GM19025 (cell line): ENCODE data around the gene PRSS2.

ENCODE experiments used
- ATAC-seq: cut with Tn5 transposase; IDR thresholded peaks from one replicate; pipeline ENCODE4 v1.9.1; 2021; ENCODE audit warnings: mild to moderate bottlenecking, low read depth, moderate library complexity; ENCODE audit not compliant: unreplicated experiment

The PRSS2 gene

GRCh38 chr7:142800088-142800487 is 29.3 kb downstream of the PRSS2 start:
- ATAC-seq = no peak

GRCh38 chr7:142800699-142801260 is 30.0 kb downstream of the PRSS2 start:
- ATAC-seq = no peak

DNA sequence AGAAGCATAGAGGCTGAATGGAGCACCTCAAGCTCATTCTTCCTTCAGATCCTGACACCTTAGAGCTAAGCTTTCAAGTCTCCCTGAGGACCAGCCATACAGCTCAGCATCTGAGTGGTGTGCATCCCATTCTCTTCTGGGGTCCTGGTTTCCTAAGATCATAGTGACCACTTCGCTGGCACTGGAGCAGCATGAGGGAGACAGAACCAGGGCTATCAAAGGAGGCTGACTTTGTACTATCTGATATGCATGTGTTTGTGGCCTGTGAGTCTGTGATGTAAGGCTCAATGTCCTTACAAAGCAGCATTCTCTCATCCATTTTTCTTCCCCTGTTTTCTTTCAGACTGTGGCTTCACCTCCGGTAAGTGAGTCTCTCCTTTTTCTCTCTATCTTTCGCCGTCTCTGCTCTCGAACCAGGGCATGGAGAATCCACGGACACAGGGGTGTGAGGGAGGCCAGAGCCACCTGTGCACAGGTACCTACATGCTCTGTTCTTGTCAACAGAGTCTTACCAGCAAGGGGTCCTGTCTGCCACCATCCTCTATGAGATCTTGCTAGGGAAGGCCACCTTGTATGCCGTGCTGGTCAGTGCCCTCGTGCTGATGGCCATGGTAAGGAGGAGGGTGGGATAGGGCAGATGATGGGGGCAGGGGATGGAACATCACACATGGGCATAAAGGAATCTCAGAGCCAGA is 31.0 kb downstream of the PRSS2 start:
- no peak for ATAC-seq

- no peak for ATAC-seq
Measured at GRCh38 chr7:142802301-142802700, 31.5 kb downstream of the PRSS2 start.

- no peak for ATAC-seq
Measured at GRCh38 chr7:142803901-142804300, 33.1 kb downstream of the PRSS2 start.

DNA sequence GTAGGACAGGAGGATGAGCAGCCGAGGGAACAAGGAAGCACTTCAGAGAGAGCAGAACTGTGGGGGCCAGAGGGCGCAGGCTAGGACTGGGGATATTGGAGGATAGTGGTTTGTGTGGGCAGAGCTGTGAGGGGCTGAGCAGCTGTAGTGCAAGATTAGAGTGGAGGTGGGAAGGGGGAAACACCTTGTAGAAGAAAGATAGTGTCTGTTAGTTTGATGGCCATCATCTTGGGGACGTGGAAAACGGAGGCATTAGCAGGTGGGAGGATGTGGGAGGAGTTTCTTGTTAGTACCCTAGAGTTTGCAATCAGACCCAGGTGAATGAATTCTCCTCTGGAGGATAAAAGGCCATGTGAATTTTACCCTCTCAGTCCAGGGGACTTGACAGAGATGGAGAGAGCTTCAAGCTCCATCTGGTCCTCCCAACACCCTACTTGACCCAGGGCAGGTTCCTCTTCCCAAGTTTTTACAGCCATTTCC is 34.0 kb downstream of the PRSS2 start:
- no peak for ATAC-seq

- ATAC-seq = no peak
Measured at GRCh38 chr7:142805350-142806021, 34.7 kb downstream of the PRSS2 start.

GRCh38 chr7:142806022-142806356 is 35.2 kb downstream of the PRSS2 start:
- no peak for ATAC-seq

- no peak for ATAC-seq
Measured at GRCh38 chr7:142806957-142807356, 36.2 kb downstream of the PRSS2 start.

DNA sequence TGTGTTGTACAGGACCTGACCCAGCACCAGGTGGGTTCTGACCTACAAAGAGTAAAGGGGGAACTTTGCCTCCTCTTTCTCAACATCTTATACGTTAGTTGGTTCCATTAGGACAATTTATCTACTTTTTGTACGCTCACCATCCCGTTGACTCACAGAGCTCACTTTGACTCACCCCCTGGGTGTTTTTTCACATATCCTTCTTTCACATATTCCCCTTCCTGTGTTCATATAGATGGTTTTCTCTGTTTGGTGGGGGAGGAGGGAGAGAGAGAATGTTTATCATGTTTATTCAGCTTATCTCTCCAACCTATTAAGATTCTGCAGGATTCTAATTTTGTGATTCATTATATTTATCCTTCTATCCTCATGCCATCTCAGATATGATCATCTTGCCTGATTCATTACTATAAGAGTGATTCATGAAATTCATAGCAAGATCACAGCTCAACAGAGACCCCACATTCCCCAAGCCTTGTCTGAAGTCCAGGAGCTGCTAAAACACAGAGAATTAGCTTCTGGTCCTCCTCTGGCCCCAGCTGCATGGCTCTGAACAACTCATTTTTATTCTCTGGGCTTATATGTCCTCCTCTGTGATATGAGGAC is 37.2 kb downstream of the PRSS2 start:
- ATAC-seq = no peak

DNA sequence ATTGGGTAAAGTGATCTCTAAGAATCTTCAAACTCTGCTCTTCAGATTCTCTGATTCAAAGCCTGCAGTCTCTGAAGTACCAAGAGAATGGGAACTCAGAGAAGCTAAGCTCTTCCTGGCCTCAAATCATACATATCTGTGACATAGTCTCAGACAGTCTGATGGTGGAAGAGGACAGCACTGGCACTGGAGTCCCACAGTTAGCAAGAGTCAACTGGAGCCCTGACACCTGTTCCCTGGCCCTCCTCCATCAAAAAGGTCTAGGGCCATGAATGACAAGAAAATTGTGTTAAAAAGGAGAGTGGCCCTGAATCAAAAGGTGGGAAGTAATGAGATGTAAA is 37.7 kb downstream of the PRSS2 start:
- peak; percentile 18 for ATAC-seq

DNA sequence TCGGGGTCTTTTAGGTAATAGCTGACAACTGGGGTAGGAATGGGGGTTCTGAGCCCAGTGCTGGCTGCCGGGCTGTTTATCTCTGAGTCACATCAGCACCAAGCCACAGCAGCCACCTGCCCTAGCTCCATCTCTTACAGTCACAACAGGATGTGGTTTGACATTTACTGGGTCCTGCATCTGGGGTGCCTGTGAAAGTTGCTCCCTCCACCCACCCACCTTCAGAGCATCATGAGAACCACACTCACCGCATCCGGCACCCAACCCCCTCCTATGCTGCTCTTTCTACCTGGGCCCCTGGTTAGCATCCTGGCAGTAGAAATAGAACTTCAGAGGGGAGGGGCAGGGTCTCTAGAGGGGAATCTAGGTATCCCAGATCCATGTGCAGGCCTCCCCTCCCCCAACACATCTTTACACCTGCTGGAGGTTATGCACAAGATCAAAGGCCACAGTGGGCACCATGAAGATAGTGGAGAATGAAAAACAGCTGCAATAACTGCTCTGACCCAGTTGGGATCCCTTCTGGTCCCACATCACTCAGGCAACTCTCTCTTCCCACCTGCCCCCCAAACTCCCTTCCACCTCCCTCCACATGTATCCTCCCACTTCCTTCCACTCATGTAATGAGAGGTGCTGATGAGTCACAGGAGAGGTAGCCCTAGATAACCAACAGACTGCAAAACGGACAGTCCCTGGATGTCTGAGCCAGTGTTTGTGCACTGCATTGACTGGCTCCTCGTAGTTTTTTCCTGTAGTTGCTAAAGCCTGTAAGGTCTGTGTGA is 38.2 kb downstream of the PRSS2 start:
- ATAC-seq = peak; percentile 89

DNA sequence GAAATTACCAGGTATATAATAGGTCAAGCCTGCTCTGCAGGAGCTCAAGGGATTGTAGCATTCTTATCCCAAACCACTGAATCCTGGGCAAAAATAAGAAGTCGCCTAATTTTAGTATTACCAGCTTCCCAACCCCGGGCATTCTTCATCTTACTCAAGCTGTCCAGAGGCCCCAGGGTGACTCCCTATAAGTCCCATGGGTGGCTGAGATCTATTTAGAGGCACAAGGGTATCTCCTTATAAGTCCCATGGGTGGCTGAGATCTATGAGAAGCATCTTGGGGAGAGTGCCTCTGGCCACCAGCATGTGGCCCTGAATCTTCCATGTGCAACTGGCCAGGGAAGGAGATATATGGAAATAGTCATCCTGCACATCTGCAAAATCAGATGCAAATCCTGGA is 38.9 kb downstream of the PRSS2 start:
- no peak for ATAC-seq

DNA sequence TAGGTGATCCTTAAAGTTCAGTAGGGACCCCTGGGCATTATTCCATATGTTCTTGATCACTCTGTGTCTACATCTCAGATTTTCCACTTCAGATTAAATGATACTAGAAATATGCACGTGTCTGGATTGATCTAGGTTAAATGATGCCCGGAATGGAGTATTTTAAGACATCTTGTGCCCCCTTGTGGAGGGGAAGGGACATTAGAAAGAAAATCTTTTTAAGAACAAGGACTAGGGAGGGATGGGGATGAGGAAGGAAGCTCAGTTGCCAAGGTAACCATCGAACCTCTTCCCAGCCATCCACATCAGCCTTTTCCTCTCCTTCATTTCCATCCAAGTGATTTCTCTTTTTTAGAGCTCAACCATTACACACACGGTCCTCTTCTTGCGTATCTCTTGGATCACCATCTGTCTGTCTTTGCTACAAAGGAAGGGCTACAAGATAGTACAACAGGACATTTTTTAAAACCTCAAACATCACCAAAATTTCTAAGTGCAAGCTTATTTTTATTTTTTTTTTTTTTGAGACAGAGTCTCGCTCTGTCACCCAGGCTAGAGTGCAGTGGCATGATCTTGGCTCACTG is 40.5 kb downstream of the PRSS2 start:
- ATAC-seq = no peak

DNA sequence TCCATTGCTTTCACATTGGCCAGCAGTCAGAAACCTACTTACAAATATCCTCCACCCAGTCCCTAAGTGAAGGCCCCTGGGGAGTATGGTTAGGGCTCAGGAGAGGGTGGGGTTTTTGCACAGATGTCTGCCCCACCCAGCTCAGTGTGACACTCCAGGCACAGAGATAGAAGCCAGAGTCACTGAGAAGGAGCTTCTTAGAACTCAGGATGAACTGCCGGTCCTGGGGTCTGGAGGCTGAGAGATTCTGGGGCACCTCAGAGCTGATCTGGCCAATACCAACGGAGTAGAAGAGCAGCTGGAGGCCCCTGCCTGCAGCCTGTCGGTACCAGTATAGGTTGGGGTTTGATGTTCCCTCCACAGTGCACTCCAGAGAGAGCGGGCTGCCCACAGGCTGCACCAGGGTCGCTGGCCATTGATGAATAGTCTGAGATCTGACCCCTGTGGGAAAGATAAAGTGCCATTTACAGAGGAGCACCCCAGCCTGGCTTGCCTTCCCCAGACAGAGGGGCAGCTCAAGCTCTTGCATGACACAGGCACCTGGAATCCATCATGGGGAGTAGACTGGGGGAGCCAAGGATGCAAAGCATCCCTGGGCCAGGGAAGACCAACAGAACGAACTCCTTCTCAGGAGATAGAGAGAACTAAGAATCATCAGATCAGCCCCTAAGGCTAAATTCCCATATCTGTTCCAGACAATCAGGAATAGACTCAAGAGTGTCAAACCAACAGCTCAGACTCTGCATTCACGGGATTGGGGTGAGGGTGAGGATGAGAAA is 41.9 kb downstream of the PRSS2 start:
- ATAC-seq = no peak

DNA sequence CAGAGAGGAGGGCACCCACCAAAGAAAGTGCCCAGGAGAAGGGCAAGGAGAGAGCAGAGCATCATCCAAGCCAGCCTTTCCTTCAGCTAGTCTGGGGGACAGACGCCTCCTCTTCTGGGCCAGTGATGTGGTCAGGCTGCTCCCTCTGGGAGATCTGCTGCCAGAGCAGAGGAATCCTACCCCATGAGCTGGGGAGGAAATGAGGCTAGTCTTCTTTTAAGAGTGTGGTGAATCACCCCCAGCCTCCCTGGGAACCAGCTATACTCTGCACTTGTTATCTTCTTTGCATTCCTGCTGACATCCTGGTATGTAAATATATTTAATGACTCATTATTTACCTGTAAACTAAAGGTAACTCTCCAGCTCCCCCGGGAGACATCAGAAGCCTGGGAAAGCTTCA is 42.5 kb downstream of the PRSS2 start:
- no peak for ATAC-seq

DNA sequence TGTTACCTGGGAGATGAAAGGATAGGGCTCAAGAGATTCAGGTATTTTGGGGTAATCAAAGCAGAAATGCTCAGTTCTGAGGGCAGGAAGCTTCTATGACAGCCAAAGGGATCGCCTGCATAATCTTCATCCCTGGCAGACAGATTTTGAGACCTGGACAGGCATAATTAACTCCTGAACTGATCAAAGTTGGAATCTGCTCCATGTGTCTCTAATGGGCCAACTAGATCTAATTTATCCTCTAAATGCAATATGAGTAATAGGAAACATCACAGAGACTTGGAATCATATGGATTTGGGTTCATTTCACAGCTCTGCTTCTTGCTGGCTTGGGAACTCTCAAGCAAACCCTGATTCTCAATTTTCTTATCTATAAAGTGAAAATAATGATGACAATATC is 42.9 kb downstream of the PRSS2 start:
- ATAC-seq = no peak

DNA sequence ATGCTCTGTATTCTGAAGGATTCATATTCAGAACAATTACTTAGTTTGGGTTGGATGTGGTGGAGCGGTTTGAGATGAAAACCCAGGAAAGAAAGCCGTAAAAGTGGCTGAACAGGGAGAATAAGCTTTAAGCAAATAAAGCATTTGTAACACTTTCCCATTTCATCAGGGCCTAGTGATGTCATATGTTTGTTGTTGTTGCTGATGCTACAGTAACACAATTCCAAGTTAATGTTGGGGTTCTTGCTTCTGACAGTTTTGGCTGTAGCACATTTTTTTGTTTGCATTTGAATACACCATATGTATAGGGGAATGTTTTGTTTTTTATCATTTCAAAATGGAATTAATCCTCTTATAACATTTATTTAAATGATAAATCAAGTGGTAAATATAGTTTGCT is 43.7 kb downstream of the PRSS2 start:
- ATAC-seq = no peak

- ATAC-seq = no peak
Measured at GRCh38 chr7:142815134-142815533, 44.4 kb downstream of the PRSS2 start.

- ATAC-seq = no peak
Measured at GRCh38 chr7:142817506-142817905, 46.7 kb downstream of the PRSS2 start.
